ENCODE measurements around the gene TTC38.

TTC38 gene

GRCh38 chr22:46297151-46297812 is 29.5 kb downstream of the TTC38 start (continued):
- no peak for TF ChIP-seq ZBTB10 (tag by site-specific recombination; IDR thresholded peaks at IDR 0.05)
- TF ChIP-seq ZEB2 (tag by site-specific recombination; IDR thresholded peaks at IDR 0.05) = no peak
- peak; percentile 26; the same call in 1 of the 2 replicates for TF ChIP-seq ZBTB48 (tag by site-specific recombination; IDR thresholded peaks at IDR 0.05)
- TF ChIP-seq HIC1 (tag by site-specific recombination; IDR thresholded peaks at IDR 0.05) = no peak
- TF ChIP-seq ZNF311 (tag by site-specific recombination; IDR thresholded peaks at IDR 0.05; ENCODE audit: borderline replicate concordance) = no peak
- no peak for TF ChIP-seq ZNF324 (tag by site-specific recombination; IDR thresholded peaks at IDR 0.05)
- TF ChIP-seq ZNF596 (tag by site-specific recombination; IDR thresholded peaks at IDR 0.05) = no peak
- TF ChIP-seq SETDB1 (IDR thresholded peaks at IDR 0.05; ENCODE audit: insufficient read length, low read length) = no peak
- no peak for TF ChIP-seq ZNF433 (tag by site-specific recombination; IDR thresholded peaks at IDR 0.05; ENCODE audit: low read depth)

- TF ChIP-seq ZSCAN18 (tag by site-specific recombination; IDR thresholded peaks at IDR 0.05) = no peak
- no peak for TF ChIP-seq SP2 (tag by site-specific recombination; IDR thresholded peaks at IDR 0.05)
- TF ChIP-seq ZNF623 (tag by site-specific recombination; IDR thresholded peaks at IDR 0.05) = no peak
- no peak for TF ChIP-seq EGR2 (tag by site-specific recombination; IDR thresholded peaks at IDR 0.05; ENCODE audit: low read depth)
- no peak for TF ChIP-seq HOXC10 (CRISPR knock-in tag; IDR thresholded peaks at IDR 0.05)
- TF ChIP-seq ZNF660 (tag by site-specific recombination; IDR thresholded peaks at IDR 0.05) = no peak
- TF ChIP-seq GLIS2 (tag by site-specific recombination; IDR thresholded peaks at IDR 0.05) = no peak
- TF ChIP-seq HOXD13 (CRISPR knock-in tag; IDR thresholded peaks at IDR 0.05; ENCODE audit: borderline replicate concordance) = no peak
- TF ChIP-seq ZNF202 (tag by site-specific recombination; IDR thresholded peaks at IDR 0.05; ENCODE audit: borderline replicate concordance) = no peak
- no peak for TF ChIP-seq ZBTB20 (tag by site-specific recombination; IDR thresholded peaks at IDR 0.05)
- TF ChIP-seq ZFP37 (tag by site-specific recombination; IDR thresholded peaks at IDR 0.05) = no peak
- no peak for TF ChIP-seq SETDB1 (IDR thresholded peaks at IDR 0.05; ENCODE audit: insufficient read length, low read length)
- H3K36me3 ChIP-seq (ENCODE audit: control insufficient read depth in 2 of 2, insufficient read depth in 1 of 2, low read length in 2 of 2) = peaks cover 53 to 57% of the 10 kb centered on the region in 2 experiments
- ChIA-PET CTCF (interaction anchor here (0.9 kb wide), 1 partner anchor 304 kb away, joined by 3 read pairs; no protein-coding TSS in a partner anchor), POLR2A (interaction anchor here (0.7 kb wide), 1 partner anchor 169 kb away, joined by 7 read pairs; no protein-coding TSS in a partner anchor)
- no peaks in the 10 kb centered on the region for H3K9me3 ChIP-seq (ENCODE audit: control insufficient read depth, insufficient read depth, low read depth, low read length)
- no peak overlapping the region for H3K27ac ChIP-seq (ENCODE audit: extremely low read depth, low read depth, low read length)
- H3K4me3 ChIP-seq (ENCODE audit: low read depth, low read length) = no peak overlapping the region
- peaks cover 8% of the 10 kb centered on the region for H3K4me1 ChIP-seq (ENCODE audit: control insufficient read depth, insufficient read depth, low read length)
Observed at GRCh38 chr22:46299101-46299500, 31.3 kb downstream of the TTC38 start.
